Suppressor macrophage (primary cell): ENCODE results near the gene KCNQ5.
"Not testable (repeated sequence)": the region's sequence is repeated elsewhere in the genome, so short reads cannot be mapped to it uniquely, and the experiment has no call there.

Experiments used
- DNase-seq, 4 experiments: peaks; one replicate each; pipeline ENCODE4 v3.0.0-alpha.2; 2020 to 2022

KCNQ5 gene

DNA sequence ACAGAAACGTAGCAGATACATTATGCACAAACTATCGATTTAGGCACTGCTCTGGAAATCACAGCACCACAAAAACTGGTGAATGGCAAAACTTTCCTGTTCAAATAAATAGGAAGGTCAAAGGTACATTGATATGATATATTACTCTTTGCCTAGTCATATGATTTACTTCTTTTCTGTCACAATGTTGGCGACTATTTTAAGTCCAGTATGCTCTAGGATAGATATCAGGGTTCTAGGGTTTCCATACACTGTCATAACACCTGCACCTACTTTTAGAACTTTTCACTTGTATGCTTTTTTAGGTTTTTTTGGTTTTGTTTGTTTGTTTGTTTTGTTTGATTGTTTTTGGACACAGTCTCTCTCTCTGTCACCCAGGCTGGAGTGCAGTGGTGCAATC lies 578.4 kb downstream of the KCNQ5 start:
- no peak for DNase-seq

DNA sequence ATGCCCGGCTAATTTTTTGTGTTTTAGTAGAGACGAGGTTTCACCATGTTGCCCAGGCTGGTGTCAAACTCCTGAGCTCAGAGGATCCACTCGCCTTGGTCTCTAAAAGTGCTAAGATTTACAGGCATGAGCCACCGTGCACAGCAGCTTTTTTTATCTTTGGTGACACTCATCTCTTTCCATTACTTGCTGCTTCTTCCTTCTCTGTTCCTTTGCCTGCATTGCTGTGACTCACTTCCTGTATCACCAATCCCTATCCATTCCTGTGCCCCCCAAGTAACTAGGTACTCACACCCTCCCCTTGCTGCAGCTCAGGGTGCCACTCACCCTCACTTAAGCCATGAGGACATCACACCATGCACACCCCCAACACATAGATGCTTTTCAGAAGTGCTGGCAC lies 578.9 kb downstream of the KCNQ5 start:
- DNase-seq: no peak

DNA sequence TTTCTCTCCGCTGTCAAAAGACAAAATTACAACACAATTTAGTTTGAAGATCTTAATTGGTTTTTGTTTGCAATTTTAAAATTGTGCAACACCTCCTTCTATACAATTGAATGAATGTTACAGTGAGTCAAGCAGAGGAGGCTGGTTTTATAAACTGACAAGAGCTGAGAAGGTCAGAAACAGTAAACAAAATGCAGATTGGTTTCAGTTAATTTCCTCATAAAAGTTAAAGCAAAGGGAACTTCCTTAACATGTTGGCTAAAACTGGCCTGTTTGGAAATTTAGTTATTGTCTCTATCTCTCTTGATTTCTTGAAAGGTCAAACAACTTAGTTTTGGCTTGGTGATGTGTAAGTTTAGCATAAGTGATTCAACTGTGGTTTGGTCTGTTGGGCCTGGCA lies 581.2 kb downstream of the KCNQ5 start:
- DNase-seq: no peak

DNA sequence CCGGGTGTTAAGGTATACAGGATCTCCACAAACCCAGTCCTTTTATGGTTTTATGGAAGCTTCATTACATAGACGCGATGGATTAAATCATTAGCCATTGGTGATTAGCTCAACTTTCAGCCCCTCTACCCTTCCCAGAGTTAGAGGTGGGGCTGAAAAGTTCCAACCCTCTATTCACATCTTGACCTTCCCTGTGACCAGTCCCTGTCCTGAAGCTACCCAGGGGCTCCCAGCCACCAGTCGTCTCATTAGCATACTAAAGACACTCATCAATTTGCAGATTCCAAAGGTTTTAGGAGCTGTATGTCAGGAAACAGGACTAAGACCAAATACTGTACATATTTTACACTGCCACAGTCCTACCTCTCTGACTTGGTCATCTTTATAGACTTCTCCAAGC lies 582.4 kb downstream of the KCNQ5 start:
- DNase-seq: no peak

DNA sequence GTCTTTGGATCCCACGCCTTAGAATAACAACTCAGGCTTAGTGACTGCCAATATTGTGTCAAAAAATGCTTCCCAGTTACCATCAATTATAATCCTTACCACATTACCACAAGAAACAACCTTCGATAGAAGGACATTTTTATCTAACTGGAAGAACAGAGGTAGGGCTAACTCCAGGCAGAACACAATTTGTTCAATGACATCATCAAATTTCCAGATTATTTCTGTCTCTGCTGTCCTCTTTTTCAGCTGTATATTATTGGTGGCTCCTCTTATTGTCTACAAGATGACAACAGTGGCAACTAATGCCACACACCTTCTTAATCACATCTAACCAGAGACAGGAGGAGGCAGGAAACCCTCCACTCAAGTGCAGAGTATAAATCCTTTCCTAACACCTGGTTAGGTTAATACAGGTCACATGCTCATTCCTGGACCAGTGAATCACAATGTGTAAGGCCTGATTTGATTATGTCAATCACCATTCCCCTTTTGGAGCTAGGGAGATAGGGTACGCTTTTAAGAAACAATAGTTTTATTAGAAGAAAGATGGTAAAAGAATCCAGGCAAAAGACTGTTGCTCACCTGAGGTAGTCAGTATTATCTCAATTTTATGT lies 585.5 kb downstream of the KCNQ5 start:
- no peak for DNase-seq

DNA sequence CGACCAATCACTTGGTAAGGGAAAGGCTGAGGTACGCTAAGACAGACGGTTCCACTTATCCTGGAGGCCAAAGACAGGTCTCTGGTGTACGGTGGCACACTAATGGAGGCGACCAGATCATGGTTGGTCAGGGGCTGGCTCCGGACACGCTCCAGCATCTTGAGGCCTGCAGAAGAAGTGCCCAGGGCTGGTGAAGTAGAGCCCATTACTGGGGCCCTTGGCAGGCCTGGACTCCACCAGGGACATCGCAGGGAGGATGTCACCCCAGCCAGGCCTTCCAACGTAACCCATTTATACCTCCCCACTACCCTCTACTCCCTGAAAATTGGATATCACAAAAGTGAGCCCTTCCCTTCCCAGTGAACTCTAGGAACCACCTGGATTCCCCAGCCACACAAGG lies 587.3 kb downstream of the KCNQ5 start:
- DNase-seq: no peak

DNA sequence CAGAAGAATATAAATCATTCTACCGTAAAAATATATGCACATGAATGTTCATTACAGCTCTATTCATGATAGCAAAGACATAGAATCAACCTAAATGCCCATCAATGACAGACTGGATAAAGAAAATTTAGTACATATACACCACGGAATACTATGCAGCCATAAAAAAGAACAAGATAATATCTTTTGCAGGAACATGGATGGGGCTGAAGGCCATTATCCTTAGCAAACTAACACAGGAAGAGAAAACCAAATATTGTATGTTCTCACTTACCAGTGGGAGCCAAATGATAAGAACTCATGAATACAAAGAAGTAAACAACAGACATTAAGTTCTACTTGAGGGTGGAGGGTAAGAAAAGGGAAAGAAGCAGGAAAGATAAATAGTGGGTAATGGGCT lies 595.0 kb downstream of the KCNQ5 start:
- no peak for DNase-seq

DNA sequence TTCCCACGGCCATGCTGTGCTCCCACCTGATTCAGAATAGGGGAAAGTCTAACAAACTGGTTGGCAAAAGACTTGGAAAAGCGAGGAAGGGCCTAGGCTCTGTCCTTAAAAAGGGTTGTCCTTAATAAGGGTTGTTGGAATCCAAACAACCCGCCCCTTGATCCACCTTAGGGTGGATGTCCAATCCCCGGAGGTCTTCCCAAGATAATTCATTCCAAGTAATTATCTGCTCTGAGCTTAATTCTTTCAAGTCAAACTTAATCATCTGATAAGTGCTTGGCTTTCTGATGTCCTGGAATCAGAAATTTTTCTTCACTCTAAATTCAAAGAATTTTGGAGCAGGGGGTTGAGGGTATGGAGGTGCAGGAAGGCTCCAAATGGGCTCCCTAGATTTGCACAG lies 603.5 kb downstream of the KCNQ5 start, which contains the start of gene KHDC1L:
KHDC1L (minus strand) TSS at position 101 of the 400 bp plus-strand sequence; CDS start at position 13, 88 bp downstream.
- DNase-seq: no peak

DNA sequence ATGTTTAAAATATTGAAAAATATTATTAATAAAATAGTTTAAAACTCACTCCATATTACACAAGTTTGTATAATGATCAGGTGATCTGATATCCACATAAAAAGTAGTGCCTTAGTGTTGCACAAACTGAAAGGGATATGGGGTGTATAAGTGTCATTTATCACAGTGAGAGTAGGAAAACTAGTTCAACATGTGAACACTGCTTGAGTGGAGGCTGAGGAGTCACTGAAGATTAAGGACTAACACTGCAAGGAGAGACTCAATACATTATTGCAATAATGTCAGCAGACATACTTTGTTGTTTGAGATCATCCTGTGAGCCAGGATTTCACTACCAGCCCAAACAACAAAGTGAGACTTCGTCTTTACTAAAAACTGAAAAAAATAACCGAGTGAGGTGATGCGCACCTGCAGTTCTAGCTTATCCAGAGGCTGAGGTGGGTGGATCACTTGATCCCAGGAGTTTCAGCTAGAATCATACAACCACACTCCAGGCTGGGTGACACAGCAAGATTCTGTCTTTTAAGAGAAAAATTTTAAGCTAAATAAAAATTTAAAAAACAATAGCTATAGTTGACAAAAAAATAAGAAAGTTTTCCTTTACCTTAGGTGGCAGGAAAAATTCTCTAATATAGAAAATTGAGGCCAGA lies 605.9 kb downstream of the KCNQ5 start:
- no peak for DNase-seq

DNA sequence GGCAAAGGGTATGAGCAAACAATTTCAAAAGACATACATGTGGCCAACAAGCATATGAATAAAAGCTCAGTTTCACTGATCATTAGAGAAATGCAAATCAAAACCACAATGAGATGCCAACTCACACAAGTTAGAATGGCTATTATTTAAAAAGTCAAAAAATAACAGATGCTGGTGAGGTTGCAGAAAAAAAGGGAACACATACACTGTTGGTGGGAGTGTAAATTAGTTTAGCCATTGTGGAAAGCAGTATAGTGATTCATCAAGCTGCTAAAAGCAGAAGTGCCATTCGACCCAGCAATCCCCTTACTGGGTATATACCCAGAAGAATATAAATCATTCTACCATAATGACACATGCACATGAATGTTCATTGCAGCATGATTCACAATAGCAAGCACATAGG lies 610.1 kb downstream of the KCNQ5 start:
- DNase-seq: peak; percentile 52 to 86 (median 66)

DNA sequence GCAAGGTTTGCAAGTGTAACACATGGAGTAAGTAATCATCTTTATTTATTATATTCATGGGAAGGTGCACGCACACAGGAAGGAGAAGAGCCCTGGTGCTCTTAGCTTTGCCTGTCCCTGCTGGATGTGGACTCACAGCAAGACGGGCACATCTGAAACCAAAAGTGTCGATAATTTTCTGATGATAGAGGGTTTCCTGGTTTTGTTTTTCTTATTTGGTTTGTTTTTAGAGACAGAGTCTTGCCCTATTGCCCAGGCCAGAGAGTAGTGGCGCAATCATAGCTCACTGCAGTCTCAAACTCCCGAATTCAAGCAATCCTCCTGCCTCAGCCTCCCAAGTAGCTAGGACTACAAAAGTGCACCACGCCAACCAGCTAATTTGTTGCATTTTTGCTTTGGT lies 611.2 kb downstream of the KCNQ5 start:
- DNase-seq: no peak

DNA sequence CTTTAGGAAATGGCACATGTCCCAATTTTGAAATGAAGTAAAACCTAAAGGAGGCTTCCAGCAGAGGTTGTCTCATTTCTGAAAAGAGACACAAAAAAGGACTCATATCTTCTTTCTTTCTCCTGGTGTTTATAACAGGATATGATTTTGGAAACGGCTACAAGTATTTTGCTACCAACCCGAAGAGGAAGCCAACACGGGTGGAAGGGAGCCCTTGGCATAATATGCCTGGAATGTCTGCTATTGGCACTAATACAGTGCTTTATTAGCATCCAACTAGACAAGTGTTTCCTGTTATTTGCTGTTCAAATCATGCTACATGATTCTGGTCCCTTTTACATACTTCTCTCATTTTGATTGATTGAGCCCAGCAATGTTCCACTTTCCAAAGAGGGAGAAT lies 612.1 kb downstream of the KCNQ5 start:
- DNase-seq: not testable (repeated sequence)

DNA sequence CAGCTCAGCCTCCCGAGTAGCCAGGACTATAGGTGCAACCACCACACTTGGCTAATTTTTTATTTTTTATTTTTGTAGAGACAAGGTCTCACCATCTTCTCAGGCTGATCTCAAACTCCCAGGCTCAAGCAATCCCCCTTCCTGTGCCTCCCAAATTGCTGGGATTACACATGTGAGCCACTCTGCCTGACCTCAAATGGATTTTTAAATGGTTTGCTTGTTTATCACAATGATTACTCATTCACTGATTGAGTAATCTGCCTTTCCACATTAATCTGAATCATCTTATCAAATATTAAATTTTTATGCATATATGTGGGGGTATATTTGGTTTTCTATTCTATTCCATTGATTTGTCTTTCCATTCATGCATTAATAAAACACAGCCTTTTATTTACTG lies 612.9 kb downstream of the KCNQ5 start:
- peak in 2 of 4 experiments; percentile 6 to 17 for DNase-seq

DNA sequence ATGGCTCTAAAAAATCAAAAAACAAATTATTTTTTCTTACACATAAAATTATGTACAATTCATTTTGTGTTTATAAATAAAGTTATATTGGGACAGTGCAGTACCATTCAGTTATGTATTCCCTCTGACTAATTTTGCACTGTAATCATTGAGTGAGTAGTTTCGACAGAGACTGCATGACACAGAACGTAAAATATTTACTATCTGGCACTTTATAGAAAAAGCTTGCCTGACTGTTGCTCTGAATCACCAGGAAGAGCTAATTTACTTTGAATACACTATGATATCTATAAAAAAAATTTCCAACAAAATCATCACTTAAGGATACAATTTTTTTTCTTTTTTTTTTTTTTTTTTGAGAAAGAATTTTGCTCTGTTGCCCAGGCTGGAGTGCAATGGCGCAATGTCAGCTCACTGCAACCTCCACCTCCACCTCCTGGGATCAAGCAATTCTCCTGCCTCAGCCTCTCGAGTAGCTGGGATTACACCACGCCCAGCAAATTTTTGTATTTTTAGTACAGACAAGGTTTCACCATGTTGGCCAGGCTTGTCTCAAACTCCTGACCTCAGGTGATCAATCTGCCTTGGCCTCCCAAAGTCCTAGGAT lies 614.4 kb downstream of the KCNQ5 start:
- peak in 2 of 4 experiments; percentile 3 to 14 for DNase-seq

DNA sequence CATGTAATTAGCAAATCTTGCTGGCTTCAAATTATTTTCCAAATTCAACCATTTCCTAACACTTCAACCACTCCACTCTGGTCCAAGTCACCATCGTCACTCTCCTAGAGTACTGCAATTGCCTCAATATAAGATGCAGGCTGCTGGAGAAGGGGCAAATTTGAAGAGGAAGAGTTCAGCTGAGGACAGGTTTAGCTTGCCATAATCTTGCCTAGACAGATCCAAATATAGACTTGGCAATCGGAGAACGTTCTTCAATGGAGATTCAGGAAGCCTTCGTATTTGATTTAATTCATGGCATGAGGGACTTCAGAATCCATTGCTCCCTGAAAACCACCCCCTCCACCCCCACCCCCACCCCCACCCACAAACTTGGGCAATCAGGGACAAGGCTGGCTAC lies 618.9 kb downstream of the KCNQ5 start:
- no peak for DNase-seq

DNA sequence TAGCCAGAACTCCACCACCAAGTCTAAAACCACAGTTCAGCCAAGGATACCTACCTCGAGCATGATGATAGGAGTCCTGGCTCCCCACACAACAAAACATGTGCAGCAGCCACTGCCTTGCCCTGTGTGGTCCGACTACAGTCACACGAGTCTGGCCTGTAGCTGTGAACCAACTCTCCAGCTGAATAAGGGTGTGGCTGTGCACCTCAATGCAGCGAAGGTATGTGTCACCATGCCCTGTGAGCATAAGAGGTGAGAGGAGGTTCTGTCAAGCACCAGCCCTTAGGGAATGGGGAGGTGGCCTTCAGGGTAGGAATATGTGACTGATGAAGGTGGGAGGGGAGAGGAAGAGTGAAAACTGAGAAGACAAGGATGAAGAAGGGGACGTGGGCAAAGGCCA lies 620.1 kb downstream of the KCNQ5 start:
- no peak for DNase-seq
